ENCODE data around the gene CACNG7.
A peak's percentile ranks its signal among the peaks of the same experiment; 100 is the strongest.

CACNG7 gene

DNA sequence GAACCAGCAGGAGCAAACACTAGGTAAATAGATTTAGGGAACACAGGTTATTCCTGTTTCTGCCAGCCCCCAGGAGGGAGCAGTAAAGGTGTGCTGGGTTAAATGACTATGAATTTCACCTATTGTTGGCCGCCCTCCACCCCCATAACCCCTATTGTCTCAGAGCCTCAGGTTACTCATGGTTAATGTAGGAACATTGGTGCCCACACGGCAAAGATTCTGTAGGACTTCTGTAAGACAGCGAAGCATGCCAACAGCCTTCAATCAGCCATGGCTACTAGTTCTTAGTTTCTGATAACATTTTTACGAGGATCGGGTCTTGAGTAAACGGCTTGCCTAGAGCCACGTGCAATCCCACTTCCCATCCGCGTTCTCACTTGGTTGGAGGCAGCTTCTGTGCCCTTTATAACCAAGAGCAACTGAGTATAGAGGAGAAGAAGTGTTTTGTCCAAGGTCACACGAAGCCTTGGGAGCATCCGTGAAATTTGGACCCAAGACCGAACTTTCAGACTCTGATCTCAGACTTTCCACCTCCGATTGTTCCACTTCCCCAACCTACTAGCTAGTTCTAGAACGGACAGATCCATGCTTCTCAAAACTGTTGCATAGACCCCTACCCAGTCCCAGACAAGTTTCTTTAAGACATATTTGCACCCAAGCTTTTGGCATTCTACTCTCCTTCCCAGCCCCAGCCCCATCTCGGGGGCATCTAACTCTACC is 48.5 kb downstream of the CACNG7 start:
- no peak for DNase-seq

DNA sequence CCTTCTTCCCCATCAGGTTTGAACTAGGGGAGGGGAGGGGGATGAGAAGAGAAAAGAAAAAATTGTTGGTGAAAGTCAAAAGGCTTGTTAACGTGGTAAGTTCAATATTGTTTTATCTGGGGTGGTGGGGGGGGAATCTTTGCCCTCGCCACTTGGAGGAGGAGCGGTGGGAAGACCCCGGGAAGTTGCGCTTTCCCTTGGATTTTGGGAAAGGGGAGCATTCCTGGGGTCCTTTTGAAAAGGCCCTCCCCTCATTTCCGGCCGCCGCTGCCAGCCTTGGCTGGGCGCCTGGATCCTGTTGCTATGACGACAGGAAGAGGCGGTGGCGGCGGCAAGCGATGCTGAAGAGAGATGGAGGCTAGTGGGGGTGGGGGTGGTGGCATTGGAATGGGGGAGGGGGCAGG is 49.1 kb downstream of the CACNG7 start:
- DNase-seq = no peak

DNA sequence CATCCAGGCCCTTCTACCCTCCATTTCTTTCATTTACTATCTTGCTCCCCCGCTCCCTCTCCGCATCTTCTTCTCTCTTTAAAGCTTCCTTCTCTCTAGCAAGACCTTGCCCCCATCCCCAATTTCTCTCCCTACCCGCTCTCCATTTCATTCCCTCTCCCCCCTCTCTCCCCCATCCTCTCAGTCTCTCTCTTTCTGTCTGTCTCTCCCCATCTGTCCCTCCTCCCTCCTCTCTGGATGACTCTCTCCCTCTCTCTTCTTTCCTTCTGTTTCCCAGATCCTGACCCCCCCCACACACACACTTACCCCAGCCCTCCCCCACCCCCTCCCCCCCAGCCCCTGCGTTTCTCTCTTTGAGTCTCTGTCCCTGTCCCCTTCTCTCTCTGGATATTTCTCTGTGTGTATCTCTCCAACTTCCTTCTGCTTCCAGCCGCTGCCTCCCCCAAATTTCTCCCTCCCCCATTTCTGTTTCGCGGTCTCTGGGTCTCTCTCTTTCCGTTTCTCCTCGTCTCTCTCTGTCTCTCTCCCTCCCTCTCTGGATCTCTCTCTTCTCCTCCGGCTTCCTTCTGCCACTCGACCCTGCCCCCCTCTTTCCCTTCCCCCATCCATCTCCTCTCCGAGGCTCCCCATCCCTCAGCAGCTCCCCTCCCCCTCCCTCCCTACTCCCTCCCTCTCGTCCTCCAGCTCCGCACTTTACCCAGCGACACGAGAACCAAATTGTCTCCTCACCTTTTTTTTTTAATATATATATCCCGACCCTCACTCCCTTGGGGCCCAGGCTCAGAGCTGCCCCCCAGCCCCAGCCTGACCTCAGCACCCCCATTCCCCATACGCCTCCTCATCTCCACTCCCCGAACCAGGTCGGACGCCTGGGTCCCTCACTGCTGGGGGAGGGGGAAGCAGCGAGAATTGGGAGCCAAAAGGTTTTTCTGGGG is 50.0 kb downstream of the CACNG7 start:
- DNase-seq = no peak

DNA sequence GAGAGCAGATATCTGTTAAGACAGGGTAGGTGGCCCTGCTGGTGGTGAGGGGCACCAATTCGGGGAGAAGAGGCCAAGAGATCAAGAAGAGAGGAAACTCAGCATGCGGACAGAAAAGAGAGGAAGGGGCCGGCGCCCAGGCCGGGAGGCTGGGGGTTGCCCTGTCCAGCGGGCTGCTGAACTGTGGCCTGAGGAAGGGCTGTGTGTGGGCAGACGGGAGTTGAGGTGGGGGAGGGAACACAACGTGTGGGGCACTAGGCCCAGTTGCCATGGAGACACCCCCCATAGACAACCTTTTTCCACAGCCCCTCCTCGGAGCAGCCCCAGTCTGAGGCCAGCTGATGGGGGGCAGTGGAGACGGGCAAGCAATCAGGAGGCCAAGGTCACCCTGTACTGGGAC is 51.1 kb downstream of the CACNG7 start:
- no peak for DNase-seq

DNA sequence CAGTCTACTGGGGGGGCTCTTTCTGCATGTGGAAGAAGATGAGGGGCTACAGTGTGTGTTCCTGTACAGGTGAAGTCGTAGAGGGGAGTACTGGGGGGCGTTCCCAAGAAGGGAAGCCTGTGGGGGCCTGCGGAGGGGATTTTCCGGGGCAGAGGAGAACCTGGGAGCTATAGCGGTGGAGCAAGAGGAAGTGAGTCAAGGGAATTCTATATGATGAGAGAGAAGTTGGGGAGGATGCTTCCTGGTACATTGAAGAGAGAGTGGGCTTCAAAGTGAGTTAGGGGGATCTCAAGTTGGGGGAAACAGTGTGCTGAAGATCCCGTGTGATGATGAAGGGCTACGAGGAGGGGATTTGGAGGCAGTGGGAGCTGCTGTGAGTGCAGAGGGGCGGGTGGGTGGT is 51.8 kb downstream of the CACNG7 start:
- DNase-seq = no peak

DNA sequence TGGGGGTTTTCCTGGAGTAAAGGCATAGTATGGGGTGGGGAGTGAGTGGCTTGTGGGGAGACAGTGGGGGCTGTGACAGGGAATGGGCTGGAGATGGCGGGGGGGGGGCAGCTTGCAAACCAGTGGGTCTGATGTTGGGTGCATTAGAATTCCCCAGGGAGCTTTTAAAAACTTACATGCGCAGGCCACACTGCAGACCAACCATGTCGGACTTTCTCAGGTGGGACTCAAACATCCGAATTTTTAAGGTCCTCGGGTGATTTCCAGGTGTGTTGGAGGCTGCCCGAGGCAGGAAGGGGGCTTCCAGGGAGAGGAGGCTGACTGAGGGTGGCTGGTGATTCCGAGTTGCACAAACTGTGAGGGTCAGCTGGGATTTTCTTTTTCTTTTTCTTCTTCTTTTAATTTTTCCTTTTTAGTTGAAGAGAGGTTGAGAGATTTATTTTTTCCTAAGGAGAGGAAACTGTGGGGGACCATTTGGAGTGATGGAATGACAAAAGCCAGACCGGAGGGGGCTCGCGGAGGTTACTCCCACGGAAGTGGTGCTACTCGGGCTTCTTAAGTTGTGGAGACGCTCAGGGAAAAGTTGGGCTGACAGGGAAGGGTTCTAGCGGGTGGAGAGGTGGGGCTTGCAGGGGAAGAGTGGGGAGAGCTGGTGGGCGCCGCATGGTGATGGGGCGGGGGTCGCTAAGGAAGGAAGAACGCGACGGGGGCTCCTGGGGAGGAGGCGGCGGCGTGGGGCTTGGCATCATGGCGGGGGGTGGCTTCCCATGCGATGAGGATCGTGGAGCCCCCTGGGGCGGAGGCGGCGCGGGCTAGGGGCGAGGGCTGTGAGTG is 52.7 kb downstream of the CACNG7 start:
- DNase-seq = no peak

DNA sequence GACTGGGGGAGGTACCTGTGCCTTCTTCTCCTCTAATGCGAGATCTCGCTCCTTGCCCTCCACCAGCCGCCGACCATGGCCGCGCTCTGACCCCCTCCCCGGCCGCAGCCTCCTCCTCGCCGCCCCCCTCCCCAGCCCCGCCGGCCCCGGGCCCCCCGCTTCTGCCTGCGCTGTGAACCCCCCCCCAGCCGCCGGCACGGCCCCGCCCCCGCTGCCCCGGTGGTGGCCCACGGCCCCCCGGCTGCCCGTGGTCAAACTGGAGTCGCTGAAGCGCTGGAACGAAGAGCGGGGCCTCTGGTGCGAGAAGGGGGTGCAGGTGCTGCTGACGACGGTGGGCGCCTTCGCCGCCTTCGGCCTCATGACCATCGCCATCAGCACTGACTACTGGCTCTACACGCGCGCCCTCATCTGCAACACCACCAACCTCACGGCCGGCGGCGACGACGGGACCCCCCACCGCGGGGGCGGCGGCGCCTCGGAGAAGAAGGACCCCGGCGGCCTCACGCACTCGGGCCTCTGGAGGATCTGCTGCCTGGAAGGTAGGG is 53.9 kb downstream of the CACNG7 start, which contains the start of gene CACNG8:
Gene CACNG8 (plus strand): TSS at position 51 of the 545 bp plus-strand sequence.
- DNase-seq = no peak

DNA sequence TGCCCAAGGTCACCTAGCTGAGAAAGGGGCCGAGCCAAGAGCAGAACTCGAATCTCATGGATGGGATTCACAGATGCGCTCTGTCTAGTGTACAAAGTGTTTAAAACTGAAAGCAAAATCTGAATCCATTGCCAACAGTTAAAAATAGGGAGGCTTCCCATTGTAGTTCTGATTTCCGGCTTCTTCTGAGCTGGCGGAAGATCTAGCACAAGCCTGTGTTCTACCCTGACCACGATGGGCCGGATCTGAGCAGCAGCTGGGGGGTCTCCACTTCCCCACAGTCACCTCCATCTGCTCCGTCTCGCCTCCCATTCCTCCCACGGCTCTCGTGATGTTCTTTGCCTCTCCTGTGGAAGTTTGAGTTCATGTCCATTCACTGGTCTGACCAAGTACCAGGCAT is 56.0 kb downstream of the CACNG7 start:
- no peak for DNase-seq

DNA sequence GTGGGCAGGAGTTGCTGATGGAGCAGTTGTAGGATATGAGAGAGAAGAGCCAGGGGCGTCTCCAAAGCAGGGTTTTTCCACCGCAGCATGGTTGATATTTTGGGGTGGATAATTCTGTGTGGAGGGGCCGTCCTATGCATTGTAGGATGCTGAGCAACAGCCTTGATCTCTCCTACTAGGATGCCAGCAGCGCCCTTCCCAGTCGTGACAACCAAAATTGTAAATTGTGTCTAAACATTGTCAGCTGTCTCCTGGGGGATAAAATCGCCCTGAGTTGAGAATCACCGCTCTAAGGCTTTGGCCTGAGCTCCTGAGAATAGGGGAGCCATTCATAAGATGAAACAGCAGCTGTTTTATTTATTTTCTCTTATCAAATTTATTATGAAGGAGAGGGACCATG is 57.9 kb downstream of the CACNG7 start:
- DNase-seq = no peak

DNA sequence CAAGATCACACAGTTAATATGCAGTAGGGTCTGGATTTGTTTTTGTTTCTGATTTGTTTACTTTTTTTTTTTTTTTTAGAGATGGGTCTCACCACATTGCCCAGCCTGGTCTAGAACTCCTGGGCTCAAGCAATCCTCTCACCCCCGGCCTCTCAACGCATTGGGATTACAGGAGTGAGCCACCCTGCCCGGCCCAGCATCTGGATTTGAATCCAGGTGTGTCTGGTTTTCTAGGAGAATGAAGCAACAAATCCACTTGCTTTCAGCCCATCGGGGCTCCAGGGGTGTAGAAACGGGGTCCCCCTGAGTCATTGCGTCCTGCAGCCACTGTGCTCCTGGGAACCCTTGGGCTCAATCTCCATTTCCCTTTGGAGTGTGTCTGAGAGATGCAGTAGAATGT is 60.3 kb downstream of the CACNG7 start:
- DNase-seq = no peak

DNA sequence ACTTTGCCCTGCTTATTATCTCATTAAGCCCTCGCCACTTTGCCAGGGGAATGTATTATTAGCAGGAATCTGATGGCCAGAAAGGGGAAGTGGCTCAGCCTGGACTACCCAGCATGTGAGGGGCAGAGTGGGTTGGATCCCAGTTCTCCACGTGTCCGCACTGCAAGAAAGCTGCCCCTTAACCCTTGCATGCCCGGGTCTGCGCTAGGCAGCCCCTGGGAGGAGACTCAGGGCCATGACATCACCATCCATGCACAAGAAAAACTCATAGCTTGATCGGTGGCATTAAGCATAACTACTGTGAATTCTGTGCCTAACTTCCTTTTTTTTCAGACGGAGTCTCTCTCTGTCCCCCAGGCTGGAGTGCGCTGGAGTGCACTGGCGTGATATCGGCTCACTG is 62.6 kb downstream of the CACNG7 start:
- no peak for DNase-seq

DNA sequence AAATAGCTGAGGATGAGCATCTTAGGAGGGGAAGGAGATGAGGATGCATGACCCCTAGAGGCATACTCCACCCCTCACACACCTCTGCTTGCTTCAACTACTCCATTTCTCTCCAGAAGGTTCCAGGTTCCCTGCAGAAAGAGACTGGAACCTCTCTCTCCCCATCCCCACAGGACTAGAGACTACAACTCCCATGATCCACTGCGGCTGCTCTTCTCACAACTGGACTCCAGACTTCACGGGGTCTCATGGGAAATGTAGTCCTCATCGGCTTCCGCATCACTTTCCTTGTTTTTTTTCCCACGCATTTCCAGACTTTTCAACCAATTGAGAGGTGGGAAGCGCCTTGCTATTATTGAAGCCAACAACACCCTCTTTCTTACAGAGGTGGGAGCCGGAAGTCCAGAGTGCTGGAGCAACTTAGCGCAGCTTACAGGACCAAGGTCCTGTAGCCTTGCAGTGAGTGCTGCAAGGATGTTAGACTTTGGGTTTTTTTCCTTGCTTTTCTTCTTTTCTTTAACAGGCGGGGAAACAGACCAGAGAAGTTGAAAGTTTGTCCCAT is 68.4 kb downstream of the CACNG7 start:
- peak in 1 of 2 experiments; percentile 33 for DNase-seq

DNA sequence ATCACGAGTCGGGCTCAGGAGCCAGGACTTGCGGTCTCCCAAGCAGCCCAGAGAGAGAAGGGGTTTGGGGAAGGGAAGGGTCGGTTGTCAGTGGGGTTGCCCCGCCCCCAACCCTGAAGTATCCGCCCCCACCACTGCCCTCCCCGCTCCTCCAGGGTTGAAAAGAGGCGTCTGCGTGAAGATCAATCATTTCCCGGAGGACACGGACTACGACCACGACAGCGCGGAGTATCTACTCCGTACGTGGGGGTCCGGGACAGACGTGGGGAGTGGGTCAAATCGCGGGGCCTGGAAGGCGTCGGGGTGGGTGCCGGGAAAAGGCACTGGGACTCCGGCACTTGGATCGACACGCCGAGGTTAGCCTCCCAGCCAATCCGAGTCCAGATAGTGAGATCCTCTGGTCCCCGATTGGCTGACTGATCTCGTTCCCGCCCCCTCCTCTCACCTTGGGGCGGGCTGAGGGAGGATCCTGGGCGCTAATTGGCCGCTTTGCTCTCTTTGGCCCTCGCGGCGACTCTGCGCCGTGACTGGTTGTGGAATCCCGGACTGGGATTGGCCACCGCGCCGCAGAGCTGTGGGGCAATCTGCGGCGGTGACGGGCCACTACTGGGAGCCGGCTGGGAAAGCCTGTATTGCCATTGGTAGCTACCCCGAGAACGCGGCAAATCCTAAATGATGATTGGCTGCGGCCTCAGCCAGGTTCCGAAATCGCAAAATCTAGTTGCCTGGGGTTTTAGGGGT is 69.1 kb downstream of the CACNG7 start:
- DNase-seq = no peak

DNA sequence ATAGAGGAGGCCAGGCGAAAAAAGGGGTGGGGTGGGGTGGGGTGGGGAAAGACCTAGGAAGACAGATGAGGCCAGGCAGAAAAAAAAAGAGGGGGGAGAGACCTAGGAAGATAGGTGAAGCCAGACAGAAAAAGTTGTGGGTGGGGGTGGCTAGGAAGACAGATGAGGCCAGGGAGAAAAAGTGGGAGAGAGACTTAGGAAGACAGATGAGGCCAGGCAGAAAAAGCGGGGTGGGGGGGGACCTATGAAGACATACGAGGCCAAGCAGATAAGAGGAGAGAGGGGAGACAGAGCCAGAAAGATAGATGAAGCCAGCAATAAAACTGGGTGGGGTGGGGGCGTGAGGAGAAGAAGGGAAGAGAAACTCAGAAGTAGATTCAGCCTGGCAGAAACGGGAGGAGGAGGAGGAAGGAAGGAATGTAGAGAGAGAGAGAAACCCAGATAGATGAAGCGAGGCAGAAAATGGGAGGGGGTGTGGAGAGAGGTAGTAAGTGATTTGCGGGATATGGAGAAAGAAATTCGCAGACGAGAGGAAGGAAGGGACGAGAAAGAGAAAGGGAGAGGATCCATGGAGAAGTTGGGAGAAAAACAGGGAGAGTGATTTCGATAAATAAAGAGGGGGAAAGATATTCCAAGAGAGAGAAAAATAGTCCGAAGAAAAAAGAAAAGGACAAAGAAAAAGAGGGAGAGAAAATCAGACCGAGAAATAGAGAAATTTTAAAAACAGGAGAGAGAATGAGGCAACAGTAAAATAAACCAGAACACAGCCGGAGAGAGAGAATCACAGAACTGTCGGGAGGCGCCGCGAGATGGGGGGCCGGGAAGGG is 70.1 kb downstream of the CACNG7 start:
- DNase-seq = no peak

DNA sequence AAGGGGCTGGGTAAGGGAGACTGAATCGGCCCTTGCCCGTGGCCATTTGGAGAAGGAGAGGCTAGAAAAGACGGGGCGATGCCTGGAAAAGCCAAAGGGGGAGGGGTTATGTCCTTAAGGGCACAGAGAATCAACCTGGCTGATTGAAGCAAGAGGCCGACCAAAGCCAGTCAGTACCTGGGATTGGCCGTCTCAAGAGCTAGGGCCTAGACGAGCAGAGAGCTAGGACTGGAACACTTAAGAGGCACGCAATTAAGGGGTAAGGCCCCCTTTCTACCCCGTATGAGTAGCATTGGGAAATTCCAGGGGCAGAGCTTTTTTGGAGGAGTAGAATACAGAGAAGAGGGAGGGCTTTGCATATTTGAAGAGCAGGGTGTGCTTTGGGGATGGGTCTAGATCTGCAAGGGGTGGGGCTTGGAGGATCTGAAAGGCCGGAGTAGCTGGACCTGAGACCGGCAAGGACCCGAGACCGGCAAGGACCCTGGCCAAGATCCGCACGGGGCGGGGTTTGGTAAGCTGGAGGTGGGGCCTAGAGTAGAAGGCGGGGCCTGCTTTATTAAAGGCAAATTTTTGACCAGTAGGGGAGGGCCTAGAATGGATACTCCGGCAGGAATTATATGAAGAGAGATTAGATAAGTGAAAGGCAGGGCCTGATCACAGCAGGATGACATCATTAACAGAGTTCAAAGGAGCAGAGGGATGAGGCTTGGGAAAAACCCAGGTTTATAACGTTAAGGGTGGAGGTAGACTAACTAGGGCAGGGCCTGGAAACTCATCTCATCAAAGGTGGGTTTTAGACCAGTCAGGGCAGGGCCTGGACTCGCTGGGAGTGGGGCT is 71.7 kb downstream of the CACNG7 start:
- no peak for DNase-seq

DNA sequence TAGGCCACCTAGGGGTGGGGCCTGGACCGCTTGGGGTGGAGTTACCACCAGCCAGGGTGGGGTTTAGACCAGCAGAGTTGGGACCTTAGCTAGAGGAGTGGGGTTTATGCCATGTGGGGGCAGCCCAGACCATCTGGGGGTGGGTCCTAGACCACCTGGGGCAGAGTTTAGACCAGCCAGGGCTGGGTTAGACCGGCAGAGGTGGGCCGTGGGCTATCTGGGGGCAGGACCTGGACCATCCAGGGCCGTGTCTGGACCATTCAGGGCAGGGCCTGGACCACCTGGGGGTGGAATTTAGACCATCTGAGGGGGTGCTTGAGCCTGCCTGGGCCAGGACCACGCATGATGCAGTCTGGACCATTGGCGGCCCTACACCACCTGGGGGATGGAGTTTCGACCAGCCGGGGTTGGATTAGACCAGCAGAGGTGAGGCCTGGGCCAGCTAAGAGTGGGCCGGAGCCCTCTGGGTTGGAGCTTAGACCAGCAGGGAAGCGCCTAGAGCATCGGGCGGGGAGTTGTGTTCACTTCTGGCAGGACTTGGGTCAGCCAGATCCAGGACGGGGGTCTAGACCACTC is 72.4 kb downstream of the CACNG7 start:
- DNase-seq = no peak

DNA sequence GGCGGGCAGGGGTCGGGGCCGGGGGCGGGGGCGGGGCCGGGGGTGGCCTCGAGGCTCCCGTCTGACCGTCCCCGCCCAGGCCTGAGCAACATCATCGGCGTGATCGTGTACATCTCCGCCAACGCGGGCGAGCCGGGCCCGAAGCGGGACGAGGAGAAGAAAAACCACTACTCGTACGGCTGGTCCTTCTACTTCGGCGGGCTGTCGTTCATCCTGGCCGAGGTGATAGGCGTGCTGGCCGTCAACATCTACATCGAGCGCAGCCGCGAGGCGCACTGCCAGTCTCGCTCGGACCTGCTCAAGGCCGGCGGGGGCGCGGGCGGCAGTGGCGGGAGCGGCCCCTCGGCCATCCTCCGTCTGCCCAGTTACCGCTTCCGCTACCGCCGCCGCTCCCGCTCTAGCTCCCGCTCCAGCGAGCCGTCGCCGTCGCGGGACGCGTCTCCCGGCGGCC is 72.9 kb downstream of the CACNG7 start:
- no peak for DNase-seq

DNA sequence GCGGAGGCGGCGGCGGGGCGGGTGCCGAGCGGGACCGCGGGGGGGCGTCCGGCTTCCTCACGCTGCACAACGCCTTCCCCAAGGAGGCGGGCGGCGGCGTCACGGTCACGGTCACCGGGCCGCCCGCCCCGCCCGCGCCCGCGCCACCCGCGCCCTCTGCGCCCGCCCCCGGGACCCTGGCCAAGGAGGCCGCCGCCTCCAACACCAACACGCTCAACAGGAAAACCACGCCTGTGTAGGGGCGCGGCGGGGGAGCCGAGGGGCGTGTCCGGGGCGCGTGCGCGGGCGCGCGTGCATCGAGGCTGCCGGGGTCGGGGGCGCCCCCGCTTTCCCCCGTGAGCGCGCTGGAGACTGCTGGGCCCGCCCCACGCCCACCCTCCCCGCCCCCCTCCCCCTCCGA is 73.5 kb downstream of the CACNG7 start:
- DNase-seq = no peak

All from NCI-H187 (cell line).